ENCODE data around the gene EBI3.
A peak's percentile ranks its signal among the peaks of the same experiment; 100 is the strongest.
"Not testable (repeated sequence)": the region's sequence is repeated elsewhere in the genome, so short reads cannot be mapped to it uniquely, and the experiment has no call there.

EBI3 gene

GRCh38 chr19:4200940-4201542 lies 28.3 kb upstream of the EBI3 start:
- FAIRE-seq (no peak), DNase-seq (ENCODE audit: low spot score) (no peak)

- DNase-seq (ENCODE audit: low spot score) (no peak), FAIRE-seq (no peak)
Measured at GRCh38 chr19:4201798-4202197, 27.5 kb upstream of the EBI3 start.

- FAIRE-seq (no peak), DNase-seq (ENCODE audit: low spot score) (peak; percentile 37)
Measured at GRCh38 chr19:4206818-4207484, 22.4 kb upstream of the EBI3 start.

GRCh38 chr19:4208385-4209094 lies 20.8 kb upstream of the EBI3 start:
- DNase-seq (ENCODE audit: low spot score) (peak; percentile 52), FAIRE-seq (no peak)

- no peak for FAIRE-seq
- no peak for DNase-seq (ENCODE audit: low spot score)
Measured at GRCh38 chr19:4210166-4210731, 19.1 kb upstream of the EBI3 start.

GRCh38 chr19:4213116-4213515 lies 16.2 kb upstream of the EBI3 start:
- DNase-seq (ENCODE audit: low spot score) (no peak), FAIRE-seq (no peak)

- FAIRE-seq (no peak), DNase-seq (ENCODE audit: low spot score) (no peak)
Measured at GRCh38 chr19:4215807-4216206, 13.5 kb upstream of the EBI3 start.

- no peak for FAIRE-seq
- DNase-seq (ENCODE audit: low spot score) = no peak
Measured at GRCh38 chr19:4216846-4217245, 12.5 kb upstream of the EBI3 start.

- DNase-seq (ENCODE audit: low spot score) (no peak), FAIRE-seq (no peak)
Measured at GRCh38 chr19:4217429-4218264, 11.7 kb upstream of the EBI3 start.

- FAIRE-seq; DNase-seq (ENCODE audit: low spot score): not testable (repeated sequence)
Measured at GRCh38 chr19:4218523-4218922, 10.8 kb upstream of the EBI3 start.

- FAIRE-seq = no peak
Measured at GRCh38 chr19:4220188-4220587, 9.1 kb upstream of the EBI3 start.

GRCh38 chr19:4224470-4224869 lies 4.9 kb upstream of the EBI3 start:
- FAIRE-seq = no peak

More at GRCh38 chr19:4220188-4220587, 9.1 kb upstream of the EBI3 start:
- DNase-seq (ENCODE audit: low spot score) = no peak

GRCh38 chr19:4225885-4226284 lies 3.4 kb upstream of the EBI3 start:
- DNase-seq (ENCODE audit: low spot score) (no peak), FAIRE-seq (no peak)

More at GRCh38 chr19:4224470-4224869, 4.9 kb upstream of the EBI3 start:
- no peak for DNase-seq (ENCODE audit: low spot score)

GRCh38 chr19:4227771-4228170 lies 1.6 kb upstream of the EBI3 start:
- DNase-seq (ENCODE audit: low spot score) (no peak), FAIRE-seq (no peak)

GRCh38 chr19:4228765-4229178 lies 551 bp upstream of the EBI3 start:
- FAIRE-seq (no peak), DNase-seq (ENCODE audit: low spot score) (no peak)

GRCh38 chr19:4230237-4230636 lies 914 bp downstream of the EBI3 start:
- FAIRE-seq; DNase-seq (ENCODE audit: low spot score): not testable (repeated sequence)

GRCh38 chr19:4231521-4231920 lies 2.2 kb downstream of the EBI3 start:
- not testable (repeated sequence) for DNase-seq (ENCODE audit: low spot score); FAIRE-seq

- FAIRE-seq = not testable (repeated sequence)
Measured at GRCh38 chr19:4232139-4232538, 2.8 kb downstream of the EBI3 start.

GRCh38 chr19:4232614-4233281 lies 3.4 kb downstream of the EBI3 start:
- DNase-seq (ENCODE audit: low spot score) (no peak), FAIRE-seq (no peak)

More at GRCh38 chr19:4232139-4232538, 2.8 kb downstream of the EBI3 start:
- not testable (repeated sequence) for DNase-seq (ENCODE audit: low spot score)

- FAIRE-seq = no peak
- peak; percentile 26 for DNase-seq (ENCODE audit: low spot score)
Measured at GRCh38 chr19:4233282-4233853, 4.0 kb downstream of the EBI3 start.

All from urothelium cell line (cell line).